OCI-LY1 (cell line): Measurements from ENCODE around the gene DCDC1.

Experiments used
- H2AFZ ChIP-seq: fragments of 200-600 bp; sonication (generic), shearing (Covaris generic); 2 replicates; pipeline ENCODE4 v1.6.0; 2014; ENCODE audit warnings: antibody characterized with exemption, mild to moderate bottlenecking, low read length
- H3F3A ChIP-seq: fragments of 200-600 bp; sonication (generic), shearing (Covaris generic); 2 replicates; pipeline ENCODE4 v1.6.0; 2014; ENCODE audit warnings: mild to moderate bottlenecking, antibody characterized with exemption, low read length, moderate library complexity; ENCODE audit not compliant: insufficient read depth
- H3K27ac ChIP-seq: fragments of 200-600 bp; sonication (generic); 2 replicates; pipeline ENCODE4 v1.5.1; 2014; ENCODE audit warnings: low read length, mixed run types, mild to moderate bottlenecking, low read depth; ENCODE audit not compliant: poor library complexity, severe bottlenecking
- H3K27me3 ChIP-seq: fragments of 200-600 bp; sonication (generic); 2 replicates; pipeline ENCODE4 v1.6.0; 2014; ENCODE audit warnings: antibody characterized with exemption, mild to moderate bottlenecking, low read length, moderate library complexity; ENCODE audit not compliant: insufficient read depth
- H3K36me3 ChIP-seq: fragments of 200-600 bp; sonication (generic); 2 replicates; pipeline ENCODE4 v1.6.1; 2014; ENCODE audit warnings: mild to moderate bottlenecking, antibody characterized with exemption, low read length, moderate library complexity, mixed read lengths; ENCODE audit not compliant: insufficient read depth
- H3K4me1 ChIP-seq: fragments of 200-600 bp; sonication (generic); 2 replicates; pipeline ENCODE4 v1.5.1; 2014; ENCODE audit warnings: mild to moderate bottlenecking, low read length, moderate library complexity; ENCODE audit not compliant: insufficient read depth, severe bottlenecking
- H3K4me2 ChIP-seq: fragments of 200-600 bp; sonication (generic), shearing (Covaris generic); 2 replicates; pipeline ENCODE4 v1.6.1; 2014; ENCODE audit warnings: low read length
- H3K4me3 ChIP-seq: fragments of 200-600 bp; sonication (generic); 2 replicates; pipeline ENCODE4 v1.5.1; 2014; ENCODE audit warnings: low read length, low read depth, mild to moderate bottlenecking, mixed read lengths; ENCODE audit not compliant: poor library complexity, severe bottlenecking
- H3K79me2 ChIP-seq: fragments of 200-600 bp; shearing (Covaris generic); 2 replicates; pipeline ENCODE4 v1.6.1; 2016; ENCODE audit warnings: mixed run types, low read length, mixed read lengths; ENCODE audit not compliant: insufficient read depth
- H3K9ac ChIP-seq: fragments of 200-600 bp; sonication (generic), shearing (Covaris generic); 2 replicates; pipeline ENCODE4 v1.6.1; 2014; ENCODE audit warnings: mild to moderate bottlenecking, low read length, mixed read lengths
- H3K9me2 ChIP-seq: fragments of 200-600 bp; sonication (generic), shearing (Covaris generic); 2 replicates; pipeline ENCODE4 v1.6.1; 2014; ENCODE audit warnings: low read depth, mild to moderate bottlenecking, low read length, mixed read lengths
- H3K9me3 ChIP-seq: fragments of 200-600 bp; shearing (Covaris generic); 2 replicates; pipeline ENCODE4 v1.6.1; 2014; ENCODE audit warnings: low read length, mixed read lengths
- H4K20me1 ChIP-seq: fragments of 200-600 bp; sonication (generic), shearing (Covaris generic); 2 replicates; pipeline ENCODE4 v1.6.0; 2016; ENCODE audit warnings: mild to moderate bottlenecking, low read length; ENCODE audit not compliant: insufficient read depth
- EZH2 ChIP-seq: fragments of 200-600 bp; sonication (generic), shearing (Covaris generic); IDR thresholded peaks from 2 replicates; pipeline ENCODE4 v1.8.0; 2017; ENCODE audit warnings: borderline replicate concordance, mixed run types, mild to moderate bottlenecking, antibody characterized with exemption, low read length, moderate library complexity, mixed read lengths
- TF ChIP-seq, protein P1 (sequence below): fragments of 200-600 bp; sonication (generic), shearing (Covaris generic); IDR thresholded peaks from 2 replicates; pipeline ENCODE4 v1.5.1; 2017; ENCODE audit warnings: mild to moderate bottlenecking, antibody characterized with exemption, low read length, moderate library complexity, mixed read lengths

The DCDC1 gene

DNA sequence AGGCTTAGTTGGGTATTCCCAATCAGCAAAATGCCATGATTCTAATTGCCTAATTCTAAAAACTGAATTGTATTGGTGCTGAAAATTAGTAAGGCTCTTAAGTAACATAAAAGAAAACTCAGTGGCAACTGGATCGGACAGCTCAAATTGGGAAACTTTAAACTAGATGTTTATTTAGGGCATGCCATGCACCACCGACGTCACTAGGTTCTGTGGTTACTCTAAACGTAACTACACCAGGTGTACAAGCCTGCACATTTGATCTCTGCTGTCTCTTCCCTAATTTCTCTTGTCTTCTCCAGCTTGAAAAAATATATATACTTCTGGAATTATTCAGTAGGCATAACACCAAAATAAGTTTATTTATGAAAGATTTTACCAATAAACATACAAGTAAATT, 378.2 kb downstream of the DCDC1 start:
- H3K9me2 ChIP-seq = no peaks in the 10 kb centered on the region
- no peaks in the 10 kb centered on the region for H4K20me1 ChIP-seq
- no peaks in the 10 kb centered on the region for H3K4me1 ChIP-seq
- no peak overlapping the region for H3K4me3 ChIP-seq
- no peak overlapping the region for H3K27ac ChIP-seq
- no peaks in the 10 kb centered on the region for H3K9me3 ChIP-seq
- TF ChIP-seq, protein P1, sequence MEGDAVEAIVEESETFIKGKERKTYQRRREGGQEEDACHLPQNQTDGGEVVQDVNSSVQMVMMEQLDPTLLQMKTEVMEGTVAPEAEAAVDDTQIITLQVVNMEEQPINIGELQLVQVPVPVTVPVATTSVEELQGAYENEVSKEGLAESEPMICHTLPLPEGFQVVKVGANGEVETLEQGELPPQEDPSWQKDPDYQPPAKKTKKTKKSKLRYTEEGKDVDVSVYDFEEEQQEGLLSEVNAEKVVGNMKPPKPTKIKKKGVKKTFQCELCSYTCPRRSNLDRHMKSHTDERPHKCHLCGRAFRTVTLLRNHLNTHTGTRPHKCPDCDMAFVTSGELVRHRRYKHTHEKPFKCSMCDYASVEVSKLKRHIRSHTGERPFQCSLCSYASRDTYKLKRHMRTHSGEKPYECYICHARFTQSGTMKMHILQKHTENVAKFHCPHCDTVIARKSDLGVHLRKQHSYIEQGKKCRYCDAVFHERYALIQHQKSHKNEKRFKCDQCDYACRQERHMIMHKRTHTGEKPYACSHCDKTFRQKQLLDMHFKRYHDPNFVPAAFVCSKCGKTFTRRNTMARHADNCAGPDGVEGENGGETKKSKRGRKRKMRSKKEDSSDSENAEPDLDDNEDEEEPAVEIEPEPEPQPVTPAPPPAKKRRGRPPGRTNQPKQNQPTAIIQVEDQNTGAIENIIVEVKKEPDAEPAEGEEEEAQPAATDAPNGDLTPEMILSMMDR = no peak
- TF ChIP-seq EZH2 = no peak
- no peaks in the 10 kb centered on the region for H3K36me3 ChIP-seq
- no peak overlapping the region for H2AFZ ChIP-seq
- H3F3A ChIP-seq = no peaks in the 10 kb centered on the region
- no peaks in the 10 kb centered on the region for H3K79me2 ChIP-seq
- H3K9ac ChIP-seq = no peak overlapping the region
- H3K4me2 ChIP-seq = no peak overlapping the region
- H3K27me3 ChIP-seq = no peaks in the 10 kb centered on the region

DNA sequence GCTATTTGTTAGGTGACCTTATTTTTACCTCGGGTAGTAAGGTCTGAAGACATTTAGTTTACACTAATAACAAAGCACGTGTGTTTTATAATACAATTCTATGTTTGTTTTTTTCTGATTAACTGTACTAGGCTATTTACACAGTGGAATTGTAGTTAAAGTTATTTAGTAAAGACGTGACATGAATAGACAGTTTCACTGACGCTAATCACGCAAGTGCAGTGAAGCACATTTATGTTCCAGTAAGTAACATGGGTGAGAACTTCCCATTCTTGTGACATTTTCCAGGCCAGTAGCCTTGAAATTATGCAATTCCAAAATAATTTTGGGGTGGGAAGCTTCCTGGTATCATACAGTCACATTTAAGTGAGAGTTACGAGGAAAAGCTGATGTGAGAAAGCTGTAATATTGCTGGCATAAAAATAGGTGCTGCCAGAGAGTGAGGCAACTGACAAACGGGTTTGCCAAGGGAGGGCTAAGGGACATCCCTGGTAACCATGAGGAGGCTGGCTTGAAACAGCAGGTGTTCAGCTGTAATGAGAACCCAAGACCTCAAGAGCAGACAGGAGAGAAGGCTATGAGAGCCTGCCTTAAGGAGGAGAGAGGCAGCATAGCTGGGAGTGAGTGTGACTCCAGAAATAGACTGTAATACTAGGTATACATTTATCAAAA, 378.8 kb downstream of the DCDC1 start:
- Histone ChIP-seq H3K4me1 (no peaks in the 10 kb centered on the region), H3F3A (no peaks in the 10 kb centered on the region), H3K4me2 (no peak overlapping the region), H3K27me3 (no peaks in the 10 kb centered on the region), H3K79me2 (no peaks in the 10 kb centered on the region), H2AFZ (no peak overlapping the region), H4K20me1 (no peaks in the 10 kb centered on the region), H3K9ac (no peak overlapping the region), H3K9me2 (no peaks in the 10 kb centered on the region), H3K27ac (no peak overlapping the region), H3K36me3 (no peaks in the 10 kb centered on the region), H3K9me3 (no peaks in the 10 kb centered on the region), H3K4me3 (no peak overlapping the region)
- TF ChIP-seq EZH2 = no peak
- TF ChIP-seq, protein P1 = no peak

DNA sequence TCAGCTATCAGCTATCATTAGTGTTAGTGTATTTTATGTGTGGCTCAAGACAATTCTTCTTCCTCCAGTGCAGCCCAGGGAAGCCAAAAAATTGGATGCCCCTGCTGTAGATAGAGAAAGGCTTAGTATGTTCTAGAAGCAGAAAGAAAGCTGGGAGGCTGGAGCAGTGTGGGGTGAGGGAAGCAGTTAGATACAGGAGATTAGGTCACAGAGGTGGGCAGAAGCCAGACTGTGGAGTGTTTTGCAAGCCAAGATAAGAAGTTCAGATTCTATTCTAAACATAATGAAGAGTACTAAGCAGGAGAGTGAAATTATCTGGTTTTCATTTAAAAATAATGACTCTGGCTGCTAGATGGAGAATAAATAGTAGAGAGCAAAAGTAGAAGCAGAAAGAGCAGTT, 381.7 kb downstream of the DCDC1 start:
- H2AFZ ChIP-seq = no peak overlapping the region
- H3K4me2 ChIP-seq = no peak overlapping the region
- no peaks in the 10 kb centered on the region for H3K4me1 ChIP-seq
- no peaks in the 10 kb centered on the region for H3K79me2 ChIP-seq
- H3K9me2 ChIP-seq = no peaks in the 10 kb centered on the region
- no peaks in the 10 kb centered on the region for H3K36me3 ChIP-seq
- H3K27me3 ChIP-seq = no peaks in the 10 kb centered on the region
- no peaks in the 10 kb centered on the region for H3F3A ChIP-seq
- H3K9ac ChIP-seq = no peak overlapping the region
- H4K20me1 ChIP-seq = no peaks in the 10 kb centered on the region
- no peaks in the 10 kb centered on the region for H3K9me3 ChIP-seq
- TF ChIP-seq, protein P1 = no peak
- no peak for TF ChIP-seq EZH2
- H3K4me3 ChIP-seq = no peak overlapping the region
- H3K27ac ChIP-seq = no peak overlapping the region
